Upper lobe of left lung (tissue), 6 donors: ENCODE measurements around the gene CASP12. TPM values are rescaled to one million over a fixed set of nuclear protein-coding genes. Genes with fewer than 3 reads are reported as not detected.

Experiments
- ATAC-seq, 2 donors: fragments of 200-7000 bp; cut with Tn5 transposase; one replicate each; pipeline ENCODE4 v1.9.1; 2022; ENCODE audit warnings: mild to moderate bottlenecking in 2 of 2, moderate library complexity in 2 of 2; ENCODE audit not compliant: low FRiP score in 2 of 2
- DNase-seq, 2 donors: peaks; one replicate each; pipeline ENCODE4 v3.0.0-alpha.2; 2019 to 2020
- H3K27ac ChIP-seq, 4 donors: fragments of 200-600 bp; sonication (generic); one replicate each; pipeline ENCODE4 v1.5.1; 2016 to 2019
- H3K27me3 ChIP-seq, 4 donors: fragments of 200-600 bp; sonication (generic); one replicate each; pipeline ENCODE4 v1.5.1; 2017 to 2019
- H3K36me3 ChIP-seq, 4 donors: fragments of 200-600 bp; sonication (generic); one replicate each; pipeline ENCODE4 v1.5.1; 2016 to 2019
- H3K4me1 ChIP-seq, 4 donors: fragments of 200-600 bp; sonication (generic); one replicate each; pipeline ENCODE4 v1.5.1; 2018 to 2019
- H3K4me3 ChIP-seq, 4 donors: fragments of 200-600 bp; sonication (generic); one replicate each; pipeline ENCODE4 v1.5.1; 2017 to 2019; ENCODE audit warnings: mild to moderate bottlenecking in 2 of 4, moderate library complexity in 1 of 4
- H3K9me3 ChIP-seq, 4 donors: fragments of 200-600 bp; sonication (generic); one replicate each; pipeline ENCODE4 v1.5.1; 2018 to 2019
- CTCF ChIP-seq, 6 experiments: fragments of 450-650 bp in 4 of 6; fragments of 200-600 bp in 2 of 6; sonication (generic) in 2 of 6; IDR thresholded peaks; one replicate each; pipeline ENCODE4 v1.5.1; 2016 to 2019; ENCODE audit warnings: antibody characterized with exemption in 6 of 6
- EP300 ChIP-seq, 4 donors: sonication (generic); formaldehyde crosslinking; IDR thresholded peaks; one replicate each; pipeline ENCODE4 v1.5.1; 2017; ENCODE audit warnings: antibody characterized with exemption in 4 of 4, control low read depth in 2 of 4
- POLR2A ChIP-seq, 4 donors: fragments of 450-650 bp; IDR thresholded peaks; one replicate each; pipeline ENCODE4 v1.5.1; 2016 to 2017; ENCODE audit warnings: antibody characterized with exemption in 4 of 4, mild to moderate bottlenecking in 2 of 4
- POLR2AphosphoS5 ChIP-seq, 2 donors: sonication (generic); formaldehyde crosslinking; IDR thresholded peaks; one replicate each; pipeline ENCODE4 v1.5.1; 2017; ENCODE audit warnings: antibody characterized with exemption in 2 of 2
- WGBS, 2 donors: methylation state at CpG; one replicate each; pipeline ENCODE4 v1.1.5; 2017 to 2018; 5-methylcytosine and 5-hydroxymethylcytosine counted together
- total RNA-seq, 6 donors: library from RNA; depleted of rRNA in 4 of 6; stranded (reverse); fragments of >200 nt in 4 of 6; gene quantifications; one replicate each; pipeline versions ENCODE4 v1.1.0 to v1.2.1, GENCODE V29; 2016 to 2021
- donor health status: DM: no; HTN: no; CAD: no; lungs with moderate emphysema.
- donor health status: DM: no; HTN: yes; CAD: no; lungs with severe emphysema.

Gene CASP12
- total RNA-seq, 6 donors from 2014 or later, result 0.91 to 9.5 (median 1.4) TPM

GRCh38 chr11:104881117-104881794 lies 17.0 kb downstream of the CASP12 start:
- TF ChIP-seq EP300 (IDR thresholded peaks at IDR 0.05) (no peak), POLR2AphosphoS5 (IDR thresholded peaks at IDR 0.05) (no peak), POLR2A (IDR thresholded peaks at IDR 0.05) (no peak), CTCF (IDR thresholded peaks at IDR 0.05) (no peak)
- Histone ChIP-seq H3K36me3 (no peaks in the 10 kb centered on the region), H3K9me3 (no peaks in the 10 kb centered on the region), H3K27me3 (no peaks in the 10 kb centered on the region), H3K27ac (no peak overlapping the region), H3K4me1 (no peaks in the 10 kb centered on the region), H3K4me3 (no peak overlapping the region)
- no peak for ATAC-seq
- DNase-seq, result no peak
- WGBS, 2 donors, result 89 to 93% methylated on average over 3 of the region's 3 CpGs

- Histone ChIP-seq H3K27ac (no peak overlapping the region), H3K27me3 (no peaks in the 10 kb centered on the region), H3K36me3 (no peaks in the 10 kb centered on the region), H3K4me3 (no peak overlapping the region), H3K4me1 (no peaks in the 10 kb centered on the region), H3K9me3 (no peaks in the 10 kb centered on the region)
- TF ChIP-seq EP300 (IDR thresholded peaks at IDR 0.05), result no peak
- no peak for TF ChIP-seq POLR2A (IDR thresholded peaks at IDR 0.05)
- no peak for TF ChIP-seq POLR2AphosphoS5 (IDR thresholded peaks at IDR 0.05)
- no peak for TF ChIP-seq CTCF (IDR thresholded peaks at IDR 0.05)
- ATAC-seq (no peak), DNase-seq (no peak)
- 67 to 86% methylated on average over 5 of the region's 5 CpGs for WGBS, 2 donors
These were observed 18.6 kb downstream of the CASP12 start for GRCh38 chr11:104879514-104880190.

- no peaks in the 10 kb centered on the region for H3K27me3 ChIP-seq
- TF ChIP-seq EP300 (IDR thresholded peaks at IDR 0.05) (no peak), POLR2AphosphoS5 (IDR thresholded peaks at IDR 0.05) (no peak), CTCF (IDR thresholded peaks at IDR 0.05) (no peak), POLR2A (IDR thresholded peaks at IDR 0.05) (no peak)
These were observed 21.3 kb downstream of the CASP12 start for GRCh38 chr11:104876861-104877431.

GRCh38 chr11:104876324-104876723 lies 21.9 kb downstream of the CASP12 start:
- H3K27ac ChIP-seq, result no peak overlapping the region
- H3K27me3 ChIP-seq, result no peaks in the 10 kb centered on the region
- no peak for DNase-seq
- H3K4me3 ChIP-seq, result no peak overlapping the region
- no peaks in the 10 kb centered on the region for H3K4me1 ChIP-seq
- ATAC-seq, result no peak
- H3K9me3 ChIP-seq, result no peaks in the 10 kb centered on the region
- TF ChIP-seq POLR2A (IDR thresholded peaks at IDR 0.05) (no peak), CTCF (IDR thresholded peaks at IDR 0.05) (no peak), EP300 (IDR thresholded peaks at IDR 0.05) (no peak)
- no peaks in the 10 kb centered on the region for H3K36me3 ChIP-seq

More at GRCh38 chr11:104876861-104877431, 21.3 kb downstream of the CASP12 start:
- ATAC-seq (no peak), DNase-seq (no peak)
- no peaks in the 10 kb centered on the region for H3K36me3 ChIP-seq
- no peak overlapping the region for H3K4me3 ChIP-seq
- H3K27ac ChIP-seq, result no peak overlapping the region
- no peaks in the 10 kb centered on the region for H3K4me1 ChIP-seq
- H3K9me3 ChIP-seq, result no peaks in the 10 kb centered on the region
- WGBS, 2 donors, result 51 to 55% methylated on average over 5 of the region's 5 CpGs
